ENCODE results near the gene GPD2. TPM values are rescaled to one million over a fixed set of nuclear protein-coding genes. Genes with fewer than 3 reads are reported as not detected.

GPD2 gene
- total and polyA plus RNA-seq, 2 of the 13 experiments (the other 11 are each of a cell fraction or from before 2014, with no cell fraction given), result not detected

- TF ChIP-seq SKIL (CRISPR knock-in tag; IDR thresholded peaks at IDR 0.05; ENCODE audit: borderline replicate concordance) (no peak), ZNF512B (CRISPR knock-in tag; IDR thresholded peaks at IDR 0.05; ENCODE audit: borderline replicate concordance) (no peak), ZNF343 (CRISPR knock-in tag; IDR thresholded peaks at IDR 0.05) (0 out of 2 replicates have a peak, but pooled peaks have one; percentile 0), TRIM22 (IDR thresholded peaks at IDR 0.05) (no peak), IRX3 (CRISPR knock-in tag; IDR thresholded peaks at IDR 0.05; ENCODE audit: borderline replicate concordance, low read depth) (no peak), ZNF496 (CRISPR knock-in tag; IDR thresholded peaks at IDR 0.05; ENCODE audit: insufficient replicate concordance) (no peak), ZNF577 (CRISPR knock-in tag; IDR thresholded peaks at IDR 0.05; ENCODE audit: borderline replicate concordance, low read depth) (no peak), ZNF431 (CRISPR knock-in tag; IDR thresholded peaks at IDR 0.05; ENCODE audit: borderline replicate concordance, low read depth) (no peak), GABPB1 (CRISPR knock-in tag; IDR thresholded peaks at IDR 0.05) (no peak), ZSCAN22 (CRISPR knock-in tag; IDR thresholded peaks at IDR 0.05) (no peak), ZBTB42 (CRISPR knock-in tag; IDR thresholded peaks at IDR 0.05) (no peak), NRL (CRISPR knock-in tag; IDR thresholded peaks at IDR 0.05; ENCODE audit: borderline replicate concordance) (no peak), ATF1 (CRISPR knock-in tag; IDR thresholded peaks at IDR 0.05) (peak; percentile 44; the same call in 1 of the 2 replicates), ZBTB39 (CRISPR knock-in tag; IDR thresholded peaks at IDR 0.05) (no peak), IKZF4 (CRISPR knock-in tag; IDR thresholded peaks at IDR 0.05; ENCODE audit: borderline replicate concordance, low read depth, not compliant biosample characterization) (peak; percentile 12)
- TF ChIP-seq, protein P1, sequence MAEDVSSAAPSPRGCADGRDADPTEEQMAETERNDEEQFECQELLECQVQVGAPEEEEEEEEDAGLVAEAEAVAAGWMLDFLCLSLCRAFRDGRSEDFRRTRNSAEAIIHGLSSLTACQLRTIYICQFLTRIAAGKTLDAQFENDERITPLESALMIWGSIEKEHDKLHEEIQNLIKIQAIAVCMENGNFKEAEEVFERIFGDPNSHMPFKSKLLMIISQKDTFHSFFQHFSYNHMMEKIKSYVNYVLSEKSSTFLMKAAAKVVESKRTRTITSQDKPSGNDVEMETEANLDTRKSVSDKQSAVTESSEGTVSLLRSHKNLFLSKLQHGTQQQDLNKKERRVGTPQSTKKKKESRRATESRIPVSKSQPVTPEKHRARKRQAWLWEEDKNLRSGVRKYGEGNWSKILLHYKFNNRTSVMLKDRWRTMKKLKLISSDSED (CRISPR knock-in tag; IDR thresholded peaks at IDR 0.05), result no peak
- TF ChIP-seq, protein P2, sequence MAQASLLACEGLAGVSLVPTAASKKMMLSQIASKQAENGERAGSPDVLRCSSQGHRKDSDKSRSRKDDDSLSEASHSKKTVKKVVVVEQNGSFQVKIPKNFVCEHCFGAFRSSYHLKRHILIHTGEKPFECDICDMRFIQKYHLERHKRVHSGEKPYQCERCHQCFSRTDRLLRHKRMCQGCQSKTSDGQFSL (CRISPR knock-in tag; IDR thresholded peaks at IDR 0.05), result no peak
Observed at GRCh38 chr2:156400706-156401678, 35.2 kb upstream of the GPD2 start (continued).
